ENCODE measurements around the gene EHD2.

GRCh38 chr19:47745010-47745901 is 32.0 kb downstream of the EHD2 start, which contains the start of gene NOP53:
- TF ChIP-seq EP300 (IDR thresholded peaks at IDR 0.05; ENCODE audit: borderline replicate concordance) (no peak), CEBPB (IDR thresholded peaks at IDR 0.05) (no peak)

All from Ishikawa (cell line).